OCI-LY1 (cell line): ENCODE results near the gene FOXN3.

Experiments
- H2AFZ ChIP-seq: fragments of 200-600 bp; sonication (generic), shearing (Covaris generic); 2 replicates; pipeline ENCODE4 v1.6.0; 2014; ENCODE audit warnings: antibody characterized with exemption, mild to moderate bottlenecking, low read length
- H3F3A ChIP-seq: fragments of 200-600 bp; sonication (generic), shearing (Covaris generic); 2 replicates; pipeline ENCODE4 v1.6.0; 2014; ENCODE audit warnings: mild to moderate bottlenecking, antibody characterized with exemption, low read length, moderate library complexity; ENCODE audit not compliant: insufficient read depth
- H3K27ac ChIP-seq: fragments of 200-600 bp; sonication (generic); 2 replicates; pipeline ENCODE4 v1.5.1; 2014; ENCODE audit warnings: low read length, mixed run types, mild to moderate bottlenecking, low read depth; ENCODE audit not compliant: poor library complexity, severe bottlenecking
- H3K27me3 ChIP-seq: fragments of 200-600 bp; sonication (generic); 2 replicates; pipeline ENCODE4 v1.6.0; 2014; ENCODE audit warnings: antibody characterized with exemption, mild to moderate bottlenecking, low read length, moderate library complexity; ENCODE audit not compliant: insufficient read depth
- H3K36me3 ChIP-seq: fragments of 200-600 bp; sonication (generic); 2 replicates; pipeline ENCODE4 v1.6.1; 2014; ENCODE audit warnings: mild to moderate bottlenecking, antibody characterized with exemption, low read length, moderate library complexity, mixed read lengths; ENCODE audit not compliant: insufficient read depth
- H3K4me1 ChIP-seq: fragments of 200-600 bp; sonication (generic); 2 replicates; pipeline ENCODE4 v1.5.1; 2014; ENCODE audit warnings: mild to moderate bottlenecking, low read length, moderate library complexity; ENCODE audit not compliant: insufficient read depth, severe bottlenecking
- H3K4me2 ChIP-seq: fragments of 200-600 bp; sonication (generic), shearing (Covaris generic); 2 replicates; pipeline ENCODE4 v1.6.1; 2014; ENCODE audit warnings: low read length
- H3K4me3 ChIP-seq: fragments of 200-600 bp; sonication (generic); 2 replicates; pipeline ENCODE4 v1.5.1; 2014; ENCODE audit warnings: low read length, low read depth, mild to moderate bottlenecking, mixed read lengths; ENCODE audit not compliant: poor library complexity, severe bottlenecking
- H3K79me2 ChIP-seq: fragments of 200-600 bp; shearing (Covaris generic); 2 replicates; pipeline ENCODE4 v1.6.1; 2016; ENCODE audit warnings: mixed run types, low read length, mixed read lengths; ENCODE audit not compliant: insufficient read depth
- H3K9ac ChIP-seq: fragments of 200-600 bp; sonication (generic), shearing (Covaris generic); 2 replicates; pipeline ENCODE4 v1.6.1; 2014; ENCODE audit warnings: mild to moderate bottlenecking, low read length, mixed read lengths
- H3K9me2 ChIP-seq: fragments of 200-600 bp; sonication (generic), shearing (Covaris generic); 2 replicates; pipeline ENCODE4 v1.6.1; 2014; ENCODE audit warnings: low read depth, mild to moderate bottlenecking, low read length, mixed read lengths
- H3K9me3 ChIP-seq: fragments of 200-600 bp; shearing (Covaris generic); 2 replicates; pipeline ENCODE4 v1.6.1; 2014; ENCODE audit warnings: low read length, mixed read lengths
- H4K20me1 ChIP-seq: fragments of 200-600 bp; sonication (generic), shearing (Covaris generic); 2 replicates; pipeline ENCODE4 v1.6.0; 2016; ENCODE audit warnings: mild to moderate bottlenecking, low read length; ENCODE audit not compliant: insufficient read depth
- CTCF ChIP-seq: fragments of 200-600 bp; sonication (generic), shearing (Covaris generic); IDR thresholded peaks from 2 replicates; pipeline ENCODE4 v1.5.1; 2017; ENCODE audit warnings: mild to moderate bottlenecking, antibody characterized with exemption, low read length, moderate library complexity, mixed read lengths
- EZH2 ChIP-seq: fragments of 200-600 bp; sonication (generic), shearing (Covaris generic); IDR thresholded peaks from 2 replicates; pipeline ENCODE4 v1.8.0; 2017; ENCODE audit warnings: borderline replicate concordance, mixed run types, mild to moderate bottlenecking, antibody characterized with exemption, low read length, moderate library complexity, mixed read lengths

The FOXN3 gene

GRCh38 chr14:89131004-89131750 lies 285.9 kb downstream of the FOXN3 start:
- Histone ChIP-seq H3K4me3 (no peak overlapping the region), H3K79me2 (no peaks in the 10 kb centered on the region), H3K4me2 (no peak overlapping the region), H3K27ac (no peak overlapping the region), H3K9me3 (peaks cover 3% of the 10 kb centered on the region; the same call in 1 of the 2 replicates), H2AFZ (no peak overlapping the region), H3K36me3 (no peaks in the 10 kb centered on the region), H3K9ac (no peak overlapping the region), H4K20me1 (no peaks in the 10 kb centered on the region), H3K4me1 (no peaks in the 10 kb centered on the region), H3K27me3 (no peaks in the 10 kb centered on the region), H3F3A (no peaks in the 10 kb centered on the region), H3K9me2 (no peaks in the 10 kb centered on the region)
- TF ChIP-seq EZH2 (no peak), CTCF (no peak)

- Histone ChIP-seq H3K4me1 (no peaks in the 10 kb centered on the region), H3K36me3 (no peaks in the 10 kb centered on the region), H3K27ac (no peak overlapping the region), H2AFZ (no peak overlapping the region), H3F3A (no peaks in the 10 kb centered on the region), H3K79me2 (no peaks in the 10 kb centered on the region), H3K9me3 (no peaks in the 10 kb centered on the region), H3K9ac (no peak overlapping the region), H3K4me3 (no peak overlapping the region), H4K20me1 (no peaks in the 10 kb centered on the region), H3K4me2 (no peak overlapping the region), H3K9me2 (no peaks in the 10 kb centered on the region), H3K27me3 (no peaks in the 10 kb centered on the region)
- no peak for TF ChIP-seq CTCF
These were observed 287.5 kb downstream of the FOXN3 start for GRCh38 chr14:89129570-89129969.

- H3K4me2 ChIP-seq, result no peak overlapping the region
- no peak overlapping the region for H2AFZ ChIP-seq
- H3K27me3 ChIP-seq, result no peaks in the 10 kb centered on the region
- no peak for TF ChIP-seq CTCF
- TF ChIP-seq EZH2, result no peak
- H3K9me3 ChIP-seq, result no peaks in the 10 kb centered on the region
- H3K9ac ChIP-seq, result no peak overlapping the region
- no peaks in the 10 kb centered on the region for H3K79me2 ChIP-seq
- H3K4me1 ChIP-seq, result no peaks in the 10 kb centered on the region
- H3K36me3 ChIP-seq, result no peaks in the 10 kb centered on the region
- no peaks in the 10 kb centered on the region for H3F3A ChIP-seq
- no peak overlapping the region for H3K27ac ChIP-seq
- H3K9me2 ChIP-seq, result no peaks in the 10 kb centered on the region
- H4K20me1 ChIP-seq, result no peaks in the 10 kb centered on the region
- H3K4me3 ChIP-seq, result no peak overlapping the region
These were observed 288.6 kb downstream of the FOXN3 start for GRCh38 chr14:89128311-89129026.
